ENCODE results near the gene KCTD4.

Gene KCTD4

DNA sequence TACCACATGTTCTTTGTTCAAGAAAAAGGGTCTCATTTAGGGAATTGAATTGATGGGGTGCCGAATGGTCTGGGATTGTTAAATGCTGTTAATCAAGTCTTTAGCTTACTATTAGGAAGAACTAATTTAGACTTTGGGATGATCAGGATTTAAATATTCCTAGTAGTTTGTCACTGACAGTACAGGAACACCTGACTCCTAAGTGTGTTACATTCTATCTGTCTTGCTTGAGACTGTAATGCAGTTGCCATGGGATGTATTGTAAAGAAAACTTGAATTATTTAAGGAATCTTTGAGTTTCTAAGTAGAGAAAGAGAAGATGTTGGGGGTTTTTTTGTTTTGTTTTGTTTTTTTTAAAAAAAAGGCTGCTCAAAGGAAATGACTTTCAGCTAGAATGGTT is 17.8 kb upstream of the KCTD4 start:
- DNase-seq (ENCODE audit: extremely low read depth, low read depth) = no peak
- TF ChIP-seq, protein P1, sequence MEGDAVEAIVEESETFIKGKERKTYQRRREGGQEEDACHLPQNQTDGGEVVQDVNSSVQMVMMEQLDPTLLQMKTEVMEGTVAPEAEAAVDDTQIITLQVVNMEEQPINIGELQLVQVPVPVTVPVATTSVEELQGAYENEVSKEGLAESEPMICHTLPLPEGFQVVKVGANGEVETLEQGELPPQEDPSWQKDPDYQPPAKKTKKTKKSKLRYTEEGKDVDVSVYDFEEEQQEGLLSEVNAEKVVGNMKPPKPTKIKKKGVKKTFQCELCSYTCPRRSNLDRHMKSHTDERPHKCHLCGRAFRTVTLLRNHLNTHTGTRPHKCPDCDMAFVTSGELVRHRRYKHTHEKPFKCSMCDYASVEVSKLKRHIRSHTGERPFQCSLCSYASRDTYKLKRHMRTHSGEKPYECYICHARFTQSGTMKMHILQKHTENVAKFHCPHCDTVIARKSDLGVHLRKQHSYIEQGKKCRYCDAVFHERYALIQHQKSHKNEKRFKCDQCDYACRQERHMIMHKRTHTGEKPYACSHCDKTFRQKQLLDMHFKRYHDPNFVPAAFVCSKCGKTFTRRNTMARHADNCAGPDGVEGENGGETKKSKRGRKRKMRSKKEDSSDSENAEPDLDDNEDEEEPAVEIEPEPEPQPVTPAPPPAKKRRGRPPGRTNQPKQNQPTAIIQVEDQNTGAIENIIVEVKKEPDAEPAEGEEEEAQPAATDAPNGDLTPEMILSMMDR (IDR thresholded peaks at IDR 0.05; ENCODE audit: low read depth, low read length) = no peak

DNA sequence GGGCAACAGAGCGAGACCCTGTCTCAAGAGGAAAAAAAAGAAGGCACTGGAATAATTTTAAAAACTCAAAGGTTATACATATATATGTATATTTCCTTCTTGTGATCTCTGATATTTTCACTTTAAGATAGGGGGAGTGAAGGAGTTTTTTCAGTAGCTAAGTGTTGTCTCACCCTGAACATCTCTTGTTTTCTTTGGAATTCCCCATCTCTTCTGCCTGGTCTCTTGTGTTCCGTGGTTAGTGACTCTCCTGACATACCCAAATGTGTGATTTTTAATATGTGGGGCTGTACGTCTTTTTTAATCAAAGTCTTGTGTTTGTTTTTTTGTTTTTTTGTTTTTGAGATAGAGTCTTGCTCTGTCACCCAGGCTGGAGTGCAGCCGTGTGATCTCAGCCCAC is 15.3 kb upstream of the KCTD4 start:
- TF ChIP-seq, protein P1 (IDR thresholded peaks at IDR 0.05; ENCODE audit: low read depth, low read length) = no peak
- no peak for DNase-seq (ENCODE audit: extremely low read depth, low read depth)

DNA sequence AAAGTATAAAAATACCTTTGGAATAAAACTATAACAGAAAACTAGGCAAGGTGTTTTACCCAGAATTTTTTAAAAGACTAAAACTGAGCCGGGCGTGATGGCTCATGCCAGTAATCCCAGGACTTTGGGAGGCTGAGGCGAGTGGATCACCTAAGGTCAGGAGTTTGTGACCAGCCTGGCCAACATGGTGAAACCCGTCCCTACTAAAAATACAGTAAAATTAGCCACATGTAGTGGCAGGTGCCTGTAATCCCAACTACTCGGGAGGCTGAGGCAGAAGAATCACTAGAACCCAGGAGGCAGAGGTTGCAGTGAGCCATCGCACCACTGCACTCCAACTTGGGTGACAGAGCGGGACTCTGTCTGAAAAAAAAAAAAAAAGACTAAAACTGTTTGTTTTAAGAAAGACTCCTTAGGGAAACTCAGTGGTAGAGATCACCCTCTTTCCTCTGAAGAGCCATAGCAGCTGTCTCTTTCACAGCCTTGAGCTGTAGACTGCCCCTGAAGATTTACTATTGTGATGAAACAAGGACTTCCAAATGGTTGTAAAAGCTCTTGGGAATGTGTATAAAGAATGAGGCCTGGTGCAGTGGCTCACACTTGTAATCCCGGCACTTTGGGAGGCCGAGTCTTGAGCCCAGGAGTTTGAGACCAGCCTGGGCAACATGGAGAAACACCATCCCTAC is 14.7 kb upstream of the KCTD4 start:
- DNase-seq (ENCODE audit: extremely low read depth, low read depth) = no peak
- TF ChIP-seq, protein P1 (IDR thresholded peaks at IDR 0.05; ENCODE audit: low read depth, low read length) = no peak

DNA sequence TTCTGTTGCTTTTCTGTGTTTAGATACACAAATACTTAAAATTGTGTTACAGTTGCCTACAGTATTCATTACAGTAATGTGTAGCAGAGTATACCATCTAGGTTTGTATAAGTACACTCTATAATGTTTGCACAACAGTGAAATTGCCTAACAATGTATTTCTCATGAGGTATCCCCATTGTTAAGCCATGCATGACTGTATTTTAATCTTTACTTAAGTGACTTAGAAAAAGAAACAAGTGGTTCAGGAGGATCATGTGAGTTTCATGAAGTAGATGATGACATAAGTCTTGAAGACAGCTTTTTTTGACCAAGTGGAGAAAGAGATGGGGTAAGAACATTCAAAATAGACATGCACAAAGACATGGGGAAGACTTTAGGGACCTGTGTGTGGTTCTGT is 8.4 kb upstream of the KCTD4 start:
- TF ChIP-seq, protein P1 (IDR thresholded peaks at IDR 0.05; ENCODE audit: low read depth, low read length) = no peak
- no peak for DNase-seq (ENCODE audit: extremely low read depth, low read depth)

DNA sequence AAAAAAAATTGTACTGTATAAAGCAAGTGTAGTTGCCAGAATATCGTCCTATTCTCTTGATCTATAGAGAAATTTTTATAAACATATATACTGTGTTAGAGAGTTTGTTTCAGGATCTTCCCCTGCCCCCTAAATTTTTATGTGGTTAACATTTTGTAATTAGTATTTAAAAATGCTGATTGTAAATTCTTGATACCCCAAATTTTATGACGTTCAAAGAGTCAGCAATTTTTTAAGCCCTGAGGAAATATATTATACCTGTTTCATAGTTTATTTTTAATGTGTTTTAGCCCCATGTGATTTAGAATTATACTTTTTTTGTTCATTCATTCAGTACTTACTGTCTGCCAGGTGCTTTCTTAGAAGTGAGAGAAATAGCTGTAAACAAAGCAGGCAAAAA is 7.3 kb upstream of the KCTD4 start:
- TF ChIP-seq, protein P1 (IDR thresholded peaks at IDR 0.05; ENCODE audit: low read depth, low read length) = no peak
- no peak for DNase-seq (ENCODE audit: extremely low read depth, low read depth)

DNA sequence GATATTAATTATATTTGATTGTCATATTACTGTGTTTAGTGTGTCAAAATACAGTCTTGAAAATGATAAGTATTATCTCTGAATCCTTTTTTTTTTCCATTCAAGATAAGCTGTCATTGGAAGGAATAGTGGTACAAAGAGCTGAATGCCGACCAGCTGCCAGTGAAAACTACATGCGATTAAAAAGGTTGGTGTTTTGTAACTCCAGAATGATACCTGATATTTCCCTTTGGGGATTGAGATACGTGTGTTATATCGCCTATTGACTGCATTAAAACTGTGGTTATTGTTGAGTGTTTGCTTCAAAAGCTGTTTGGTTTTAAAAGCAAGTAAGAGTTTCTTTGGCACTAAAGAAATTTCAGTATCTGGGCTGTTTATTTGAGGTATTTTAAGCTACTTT is 6.5 kb upstream of the KCTD4 start:
- DNase-seq (ENCODE audit: extremely low read depth, low read depth) = no peak
- TF ChIP-seq, protein P1 (IDR thresholded peaks at IDR 0.05; ENCODE audit: low read depth, low read length) = no peak

DNA sequence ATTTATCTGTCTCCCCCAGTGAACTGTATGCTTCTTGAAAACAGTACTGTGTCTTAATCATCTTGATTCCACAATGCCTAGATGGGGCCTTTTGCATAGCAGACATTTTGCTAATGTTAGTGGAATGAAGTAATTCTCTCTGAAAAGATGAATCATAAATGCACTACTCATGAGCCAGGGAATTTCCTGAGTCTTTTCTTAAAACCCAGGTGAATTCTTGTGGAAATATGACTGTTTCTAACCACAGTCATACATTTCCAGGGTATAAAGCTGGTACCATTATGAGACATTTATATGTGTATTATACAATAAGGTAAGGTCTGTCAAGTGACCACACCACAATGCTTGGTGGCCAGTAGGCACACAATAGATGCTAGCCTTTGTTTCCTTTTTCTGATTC is 5.5 kb upstream of the KCTD4 start:
- TF ChIP-seq, protein P1 (IDR thresholded peaks at IDR 0.05; ENCODE audit: low read depth, low read length) = no peak

More for the DNA sequence above, 5.5 kb upstream of the KCTD4 start:
- peak; percentile 52 for DNase-seq (ENCODE audit: extremely low read depth, low read depth)
